Measurements from ENCODE around the gene TARM1. TPM values are rescaled to one million over a fixed set of nuclear protein-coding genes. Genes with fewer than 3 reads are reported as not detected.

Gene TARM1
- total and polyA plus RNA-seq, 7 experiments from 2014 or later, result not detected

GRCh38 chr19:54109651-54110050, 28.5 kb upstream of the TARM1 start:
- Mint-ChIP-seq H3K36me3 (peaks cover 3 to 27% (median 4%) of the 10 kb centered on the region in 5 donors), H3K4me1 (peaks cover 12 to 35% (median 29%) of the 10 kb centered on the region in 7 donors), H3K27me3 (no peaks in the 10 kb centered on the region), H3K9me3 (no peaks in the 10 kb centered on the region), H3K27ac (no peak overlapping the region), H3K4me3 (no peak overlapping the region)
- ChIA-PET POLR2A (no interaction called here), CTCF (interaction anchor here (0.6 kb wide), 1 partner anchor 27 kb away, joined by 4 read pairs; no protein-coding TSS in a partner anchor)
- peaks cover 4 to 58% (median 14%) of the 10 kb centered on the region in 3 experiments for H3K36me3 ChIP-seq (ENCODE audit: control insufficient read depth in 2 of 3, insufficient read depth in 3 of 3, low read length in 3 of 3)
- H3K4me3 ChIP-seq (ENCODE audit: low read length), result no peak overlapping the region
- no peak overlapping the region for H3K27ac ChIP-seq (ENCODE audit: low read depth, low read length)
- peaks cover 8 to 9% of the 10 kb centered on the region in 2 donors for H3K4me1 ChIP-seq (ENCODE audit: control insufficient read depth in 2 of 2, insufficient read depth in 2 of 2, low read length in 2 of 2)
- ATAC-seq, result no peak
- DNase-seq, result peak in 1 of 9 donors; percentile 2
- no peaks in the 10 kb centered on the region for H3K9me3 ChIP-seq (ENCODE audit: control insufficient read depth in 2 of 3, low read length in 3 of 3)
- intact Hi-C loops (cut with micrococcal nuclease), result loop anchor here in 1 of 2 donors (10.0 kb wide), 1 partner anchor 1005 kb away; the partner anchor contains the start of gene PPP1R12C
- H3K27me3 ChIP-seq (ENCODE audit: control insufficient read depth in 2 of 2, insufficient read depth in 2 of 2, low read length in 2 of 2), result no peaks in the 10 kb centered on the region

GRCh38 chr19:54108496-54108895, 27.3 kb upstream of the TARM1 start:
- peaks cover under 1 to 29% (median 23%) of the 10 kb centered on the region in 7 donors for H3K4me1 Mint-ChIP-seq
- H3K27ac ChIP-seq (ENCODE audit: low read depth, low read length), result no peak overlapping the region
- CTCF ChIA-PET, result no interaction called here
- H3K9me3 Mint-ChIP-seq, result no peaks in the 10 kb centered on the region
- no peaks in the 10 kb centered on the region for H3K27me3 Mint-ChIP-seq
- H3K36me3 Mint-ChIP-seq, result peaks cover 3 to 27% (median 4%) of the 10 kb centered on the region in 5 donors
- H3K36me3 ChIP-seq (ENCODE audit: control insufficient read depth in 2 of 3, insufficient read depth in 3 of 3, low read length in 3 of 3), result peaks cover 4 to 58% (median 14%) of the 10 kb centered on the region in 3 experiments
- intact Hi-C loops (cut with micrococcal nuclease), result no loop called here
- POLR2A ChIA-PET, result no interaction called here
- DNase-seq (no peak), ATAC-seq (no peak)
- no peak overlapping the region for H3K27ac Mint-ChIP-seq
- no peak overlapping the region for H3K4me3 ChIP-seq (ENCODE audit: low read length)
- no peak overlapping the region for H3K4me3 Mint-ChIP-seq
- H3K9me3 ChIP-seq (ENCODE audit: control insufficient read depth in 2 of 3, low read length in 3 of 3), result no peaks in the 10 kb centered on the region
- peaks cover 0 to 1% of the 10 kb centered on the region in 2 donors for H3K4me1 ChIP-seq (ENCODE audit: control insufficient read depth in 2 of 2, insufficient read depth in 2 of 2, low read length in 2 of 2)
- no peaks in the 10 kb centered on the region for H3K27me3 ChIP-seq (ENCODE audit: control insufficient read depth in 2 of 2, insufficient read depth in 2 of 2, low read length in 2 of 2)

- ChIA-PET POLR2A (no interaction called here), CTCF (interaction anchor here (0.6 kb wide), 1 partner anchor 11 kb away, joined by 3 read pairs; no protein-coding TSS in a partner anchor)
- no peak overlapping the region for H3K4me3 ChIP-seq (ENCODE audit: low read length)
- no peak overlapping the region for H3K27ac ChIP-seq (ENCODE audit: low read depth, low read length)
- H3K27me3 ChIP-seq (ENCODE audit: control insufficient read depth in 2 of 2, insufficient read depth in 2 of 2, low read length in 2 of 2), result no peaks in the 10 kb centered on the region
- H3K36me3 ChIP-seq (ENCODE audit: control insufficient read depth in 2 of 3, insufficient read depth in 3 of 3, low read length in 3 of 3), result peaks cover 4 to 59% (median 14%) of the 10 kb centered on the region in 3 experiments
- Mint-ChIP-seq H3K4me3 (no peak overlapping the region), H3K36me3 (peaks cover 3 to 27% (median 4%) of the 10 kb centered on the region in 5 donors), H3K27me3 (no peaks in the 10 kb centered on the region), H3K4me1 (peaks cover 0 to 29% (median 25%) of the 10 kb centered on the region in 7 donors), H3K27ac (peak overlapping the region in 1 of 9 donors; percentile 49), H3K9me3 (no peaks in the 10 kb centered on the region)
- H3K9me3 ChIP-seq (ENCODE audit: control insufficient read depth in 2 of 3, low read length in 3 of 3), result no peaks in the 10 kb centered on the region
- DNase-seq (peak in 1 of 9 donors; percentile 4), ATAC-seq (no peak)
- intact Hi-C loops (cut with micrococcal nuclease), result no loop called here
- peaks cover 0 to 6% of the 10 kb centered on the region in 2 donors for H3K4me1 ChIP-seq (ENCODE audit: control insufficient read depth in 2 of 2, insufficient read depth in 2 of 2, low read length in 2 of 2)
Observed at GRCh38 chr19:54107876-54108490, 26.8 kb upstream of the TARM1 start.

GRCh38 chr19:54106716-54107115, 25.6 kb upstream of the TARM1 start:
- ATAC-seq (no peak), DNase-seq (peak in 1 of 9 donors; percentile 4)
- ChIA-PET POLR2A (no interaction called here), CTCF (interaction anchor here (0.7 kb wide), 1 partner anchor 67 kb away, joined by 3 read pairs; no protein-coding TSS in a partner anchor)
- peaks cover 5 to 35% (median 28%) of the 10 kb centered on the region in 7 donors for H3K4me1 Mint-ChIP-seq
- H3K4me3 ChIP-seq (ENCODE audit: low read length), result no peak overlapping the region
- H3K9me3 ChIP-seq (ENCODE audit: control insufficient read depth in 2 of 3, low read length in 3 of 3), result no peaks in the 10 kb centered on the region
- H3K9me3 Mint-ChIP-seq, result peaks cover 0 to 2% (median 0%) of the 10 kb centered on the region in 11 donors
- no peak overlapping the region for H3K27ac ChIP-seq (ENCODE audit: low read depth, low read length)
- H3K27me3 ChIP-seq (ENCODE audit: control insufficient read depth in 2 of 2, insufficient read depth in 2 of 2, low read length in 2 of 2), result no peaks in the 10 kb centered on the region
- H3K27me3 Mint-ChIP-seq, result peaks cover 0 to 2% (median 0%) of the 10 kb centered on the region in 5 donors
- peak overlapping the region in 1 of 9 donors; percentile 20 for H3K27ac Mint-ChIP-seq
- peaks cover 3 to 27% (median 4%) of the 10 kb centered on the region in 5 donors for H3K36me3 Mint-ChIP-seq
- peaks cover 0 to 6% of the 10 kb centered on the region in 2 donors for H3K4me1 ChIP-seq (ENCODE audit: control insufficient read depth in 2 of 2, insufficient read depth in 2 of 2, low read length in 2 of 2)
- intact Hi-C loops (cut with micrococcal nuclease), result no loop called here
- H3K4me3 Mint-ChIP-seq, result peak overlapping the region in 1 of 10 donors; percentile 41
- H3K36me3 ChIP-seq (ENCODE audit: control insufficient read depth in 2 of 3, insufficient read depth in 3 of 3, low read length in 3 of 3), result peaks cover 4 to 63% (median 14%) of the 10 kb centered on the region in 3 experiments

GRCh38 chr19:54105796-54106195, 24.6 kb upstream of the TARM1 start:
- peaks cover 5 to 40% (median 26%) of the 10 kb centered on the region in 7 donors for H3K4me1 Mint-ChIP-seq

GRCh38 chr19:54104998-54105715, 24.0 kb upstream of the TARM1 start:
- POLR2A ChIA-PET, result interaction anchor here (0.6 to 3.5 kb wide), 4 partner anchors 9 to 32 kb away, joined by 3 to 19 read pairs (median 5); partner anchors contain the start of genes CNOT3, PRPF31 and TFPT
- CTCF ChIA-PET, result no interaction called here
- Histone ChIP-seq H3K4me3 (ENCODE audit: low read length) (no peak overlapping the region), H3K27ac (ENCODE audit: low read depth, low read length) (no peak overlapping the region), H3K4me1 (ENCODE audit: control insufficient read depth in 2 of 2, insufficient read depth in 2 of 2, low read length in 2 of 2) (peaks cover 0 to 6% of the 10 kb centered on the region in 2 donors), H3K27me3 (ENCODE audit: control insufficient read depth in 2 of 2, insufficient read depth in 2 of 2, low read length in 2 of 2) (no peaks in the 10 kb centered on the region), H3K36me3 (ENCODE audit: control insufficient read depth in 2 of 3, insufficient read depth in 3 of 3, low read length in 3 of 3) (peaks cover 2 to 53% (median 8%) of the 10 kb centered on the region in 3 experiments), H3K9me3 (ENCODE audit: control insufficient read depth in 2 of 3, low read length in 3 of 3) (no peaks in the 10 kb centered on the region)
- Mint-ChIP-seq H3K36me3 (peaks cover 0 to 19% (median 0%) of the 10 kb centered on the region in 5 donors), H3K4me3 (peak overlapping the region in 7 of 10 donors; percentile 7 to 54 (median 32)), H3K27me3 (peaks cover 0 to 2% (median 0%) of the 10 kb centered on the region in 5 donors), H3K9me3 (peaks cover 0 to 2% (median 0%) of the 10 kb centered on the region in 11 donors), H3K4me1 (peaks cover 5 to 40% (median 25%) of the 10 kb centered on the region in 7 donors), H3K27ac (peak overlapping the region in 1 of 9 donors; percentile 74)
- DNase-seq, result no peak
- no peak for ATAC-seq
- intact Hi-C loops (cut with micrococcal nuclease), result no loop called here

More at GRCh38 chr19:54105796-54106195, 24.6 kb upstream of the TARM1 start:
- Histone ChIP-seq H3K4me1 (ENCODE audit: control insufficient read depth in 2 of 2, insufficient read depth in 2 of 2, low read length in 2 of 2) (peaks cover 0 to 6% of the 10 kb centered on the region in 2 donors), H3K27me3 (ENCODE audit: control insufficient read depth in 2 of 2, insufficient read depth in 2 of 2, low read length in 2 of 2) (no peaks in the 10 kb centered on the region), H3K4me3 (ENCODE audit: low read length) (no peak overlapping the region), H3K9me3 (ENCODE audit: control insufficient read depth in 2 of 3, low read length in 3 of 3) (no peaks in the 10 kb centered on the region), H3K36me3 (ENCODE audit: control insufficient read depth in 2 of 3, insufficient read depth in 3 of 3, low read length in 3 of 3) (peaks cover 4 to 59% (median 11%) of the 10 kb centered on the region in 3 experiments), H3K27ac (ENCODE audit: low read depth, low read length) (no peak overlapping the region)
- Mint-ChIP-seq H3K27me3 (peaks cover 0 to 2% (median 0%) of the 10 kb centered on the region in 5 donors), H3K4me3 (peak overlapping the region in 3 of 10 donors; percentile 29 to 44 (median 41)), H3K9me3 (peaks cover 0 to 2% (median 0%) of the 10 kb centered on the region in 11 donors), H3K27ac (peak overlapping the region in 2 of 9 donors; percentile 56 to 74), H3K36me3 (peaks cover 2 to 25% (median 2%) of the 10 kb centered on the region in 5 donors)
- POLR2A ChIA-PET, result interaction anchor here (0.6 to 1.5 kb wide), 2 partner anchors 10 to 233 kb away, joined by 3 to 6 read pairs; partner anchors contain the start of genes PRPF31 and TFPT
- no peak for DNase-seq
- CTCF ChIA-PET, result no interaction called here
- ATAC-seq, result no peak
- intact Hi-C loops (cut with micrococcal nuclease), result no loop called here

Measured in naive thymus-derived CD4-positive, alpha-beta T cell (primary cell).